Naive thymus-derived CD4-positive, alpha-beta T cell (primary cell): ENCODE data around the gene PSKH1. TPM values are rescaled to one million over a fixed set of nuclear protein-coding genes. Genes with fewer than 3 reads are reported as not detected.
A peak's percentile ranks its signal among the peaks of the same experiment; 100 is the strongest.

Experiments
- ATAC-seq: fragments of 150-1000 bp; cut with Tn5 transposase; 2 replicates; pipeline ENCODE4 v1.10.0; 2021; ENCODE audit warnings: mild to moderate bottlenecking, moderate library complexity
- CTCF ChIA-PET: fragments of 350-600 bp; sonication (Branson Sonifier 250); formaldehyde crosslinking; loops from one replicate; lab custom pipeline; 2021; ENCODE audit warnings: antibody characterized with exemption; lab: Charles Lee
- POLR2A ChIA-PET: fragments of 350-600 bp; sonication (Branson Sonifier 250); formaldehyde crosslinking; loops from one replicate; lab custom pipeline; 2021; ENCODE audit warnings: antibody characterized with exemption, inconsistent platforms; lab: Charles Lee
- DNase-seq, 9 donors: peaks; one replicate each; pipeline versions ENCODE4 v3.0.0 to v3.0.0-alpha.2; 2020 to 2022; ENCODE audit warnings: mixed read lengths in 1 of 9
- H3K27ac ChIP-seq: one replicate; pipeline ENCODE4 v1.7.0; 2013; ENCODE audit warnings: mild to moderate bottlenecking, low read depth, low read length, moderate library complexity
- H3K27me3 ChIP-seq, 2 donors: one replicate each; pipeline ENCODE4 v1.7.0; 2013; ENCODE audit warnings: low read length in 2 of 2, mild to moderate bottlenecking in 2 of 2, moderate library complexity in 2 of 2; ENCODE audit not compliant: control insufficient read depth in 2 of 2, insufficient read depth in 2 of 2
- H3K36me3 ChIP-seq, 3 experiments: 1 replicate in 2 of 3; 2 replicates in 1 of 3; pipeline ENCODE4 v1.7.0; 2013; ENCODE audit warnings: low read length in 3 of 3, mild to moderate bottlenecking in 3 of 3, moderate library complexity in 1 of 3; ENCODE audit not compliant: insufficient read depth in 3 of 3, control insufficient read depth in 2 of 3
- H3K4me1 ChIP-seq, 2 donors: one replicate each; pipeline ENCODE4 v1.7.0; 2013; ENCODE audit warnings: low read length in 2 of 2, mild to moderate bottlenecking in 2 of 2, moderate library complexity in 1 of 2; ENCODE audit not compliant: control insufficient read depth in 2 of 2, insufficient read depth in 2 of 2
- H3K4me3 ChIP-seq: 2 replicates; pipeline ENCODE4 v1.7.0; 2013; ENCODE audit warnings: mild to moderate bottlenecking, low read length
- H3K9me3 ChIP-seq, 3 experiments: 1 replicate in 2 of 3; 2 replicates in 1 of 3; pipeline ENCODE4 v1.7.0; 2013; ENCODE audit warnings: low read length in 3 of 3; ENCODE audit not compliant: control insufficient read depth in 2 of 3
- H3K27ac Mint-ChIP-seq, 9 donors: one replicate each; pipeline ENCODE4 v1.8.0; 2020 to 2022; ENCODE audit warnings: mixed read lengths in 9 of 9, mild to moderate bottlenecking in 8 of 9, moderate library complexity in 5 of 9, inconsistent platforms in 2 of 9
- H3K27me3 Mint-ChIP-seq, 5 donors: one replicate each; pipeline ENCODE4 v1.8.0; 2021 to 2022; ENCODE audit warnings: mixed read lengths in 5 of 5, mild to moderate bottlenecking in 1 of 5
- H3K36me3 Mint-ChIP-seq, 5 donors: one replicate each; pipeline ENCODE4 v1.8.0; 2020 to 2022; ENCODE audit warnings: mixed read lengths in 5 of 5, mild to moderate bottlenecking in 3 of 5, inconsistent platforms in 1 of 5
- H3K4me1 Mint-ChIP-seq, 7 donors: one replicate each; pipeline ENCODE4 v1.8.0; 2020 to 2022; ENCODE audit warnings: mixed read lengths in 7 of 7, mild to moderate bottlenecking in 3 of 7, inconsistent platforms in 1 of 7
- H3K4me3 Mint-ChIP-seq, 10 donors: one replicate each; pipeline ENCODE4 v1.8.0; 2020 to 2022; ENCODE audit warnings: mild to moderate bottlenecking in 10 of 10, mixed read lengths in 10 of 10, moderate library complexity in 6 of 10, inconsistent platforms in 2 of 10
- H3K9me3 Mint-ChIP-seq, 11 donors: one replicate each; pipeline ENCODE4 v1.8.0; 2020 to 2022; ENCODE audit warnings: mixed read lengths in 11 of 11, mild to moderate bottlenecking in 4 of 11, inconsistent platforms in 1 of 11, moderate library complexity in 1 of 11
- intact Hi-C, 2 donors: fragments of 100-400 bp; cut with micrococcal nuclease; formaldehyde crosslinking; loops; one replicate each; pipeline ENCODE4 v1.15.1; 2023
- polyA plus RNA-seq, 2 donors: library from polyadenylated mRNA; unstranded; fragments of 300-500 nt; fragmentation: Illumina TruSeq; gene quantifications; one replicate each; pipeline ENCODE4 v1.2.3, GENCODE V29; 2021
- total RNA-seq, 6 experiments: library from RNA in 5 of 6; stranded (reverse) in 5 of 6; gene quantifications; 1 replicate in 5 of 6; 2 replicates in 1 of 6; pipeline ENCODE4 v1.2.3 and lab custom pipeline; 2021 to 2026

PSKH1 gene
- total and polyA plus RNA-seq, 7 experiments from 2014 or later, result 18.0 to 34.0 (median 23.3) TPM

GRCh38 chr16:67881621-67882161 lies 11.4 kb upstream of the PSKH1 start:
- no peaks in the 10 kb centered on the region for H3K27me3 Mint-ChIP-seq
- H3K36me3 Mint-ChIP-seq, result peaks cover 0 to 61% (median 8%) of the 10 kb centered on the region in 5 donors
- CTCF ChIA-PET, result interaction anchor here (0.7 to 3.6 kb wide), 8 partner anchors 9 to 182 kb away, joined by 3 to 19 read pairs (median 3); partner anchors contain the start of gene EDC4
- no peak overlapping the region for H3K27ac Mint-ChIP-seq
- Histone ChIP-seq H3K27ac (no peak overlapping the region), H3K4me1 (no peaks in the 10 kb centered on the region), H3K27me3 (no peaks in the 10 kb centered on the region), H3K4me3 (no peak overlapping the region), H3K9me3 (no peaks in the 10 kb centered on the region), H3K36me3 (peaks cover 22 to 98% (median 57%) of the 10 kb centered on the region in 3 experiments)
- intact Hi-C loops, result no loop called here
- H3K4me3 Mint-ChIP-seq, result no peak overlapping the region
- DNase-seq (no peak), ATAC-seq (no peak)
- H3K4me1 Mint-ChIP-seq, result peaks cover 0 to 6% (median 0%) of the 10 kb centered on the region in 7 donors
- peaks cover 0 to 2% (median 0%) of the 10 kb centered on the region in 11 donors for H3K9me3 Mint-ChIP-seq
- POLR2A ChIA-PET, result interaction anchor here (0.6 to 1.7 kb wide), 4 partner anchors 8 to 30 kb away, joined by 3 to 7 read pairs (median 5); partner anchors contain the start of gene PSKH1

GRCh38 chr16:67882374-67883145 lies 10.5 kb upstream of the PSKH1 start:
- H3K4me3 Mint-ChIP-seq, result no peak overlapping the region

GRCh38 chr16:67883146-67883871 lies 9.7 kb upstream of the PSKH1 start:
- ChIA-PET CTCF (interaction anchor here (0.5 to 3.6 kb wide), 21 partner anchors 9 to 345 kb away, joined by 3 to 19 read pairs (median 6); partner anchors contain the start of gene PSKH1), POLR2A (interaction anchor here (0.6 to 1.8 kb wide), 7 partner anchors 9 to 322 kb away, joined by 3 to 7 read pairs (median 4); partner anchors contain the start of gene PSKH1)
- Mint-ChIP-seq H3K4me1 (peaks cover 0 to 6% (median 0%) of the 10 kb centered on the region in 7 donors), H3K27ac (peak overlapping the region in 5 of 9 donors; percentile 19 to 59 (median 42)), H3K9me3 (peaks cover 0 to 2% (median 0%) of the 10 kb centered on the region in 11 donors), H3K4me3 (no peak overlapping the region), H3K27me3 (no peaks in the 10 kb centered on the region), H3K36me3 (peaks cover 0 to 47% (median 8%) of the 10 kb centered on the region in 5 donors)
- H3K9me3 ChIP-seq, result no peaks in the 10 kb centered on the region
- no peak for DNase-seq
- H3K4me3 ChIP-seq, result no peak overlapping the region
- H3K4me1 ChIP-seq, result no peaks in the 10 kb centered on the region
- peaks cover 8 to 88% (median 43%) of the 10 kb centered on the region in 3 experiments for H3K36me3 ChIP-seq
- intact Hi-C loops, result loop anchor here (1.0 kb wide), 6 partner anchors 45 to 362 kb away; no protein-coding TSS in a partner anchor
- H3K27ac ChIP-seq, result no peak overlapping the region
- peak; percentile 3 for ATAC-seq
- no peaks in the 10 kb centered on the region for H3K27me3 ChIP-seq

More at GRCh38 chr16:67882374-67883145, 10.5 kb upstream of the PSKH1 start:
- no peak overlapping the region for H3K4me3 ChIP-seq
- intact Hi-C loops, result loop anchor here (1.0 kb wide), 6 partner anchors 46 to 361 kb away; no protein-coding TSS in a partner anchor
- ATAC-seq, result no peak
- ChIA-PET CTCF (interaction anchor here (0.6 to 3.6 kb wide), 18 partner anchors 9 to 346 kb away, joined by 3 to 19 read pairs (median 6); no protein-coding TSS in a partner anchor), POLR2A (interaction anchor here (0.9 to 1.8 kb wide), 4 partner anchors 9 to 159 kb away, joined by 3 to 7 read pairs (median 6); partner anchors contain the start of gene PSKH1)
- Mint-ChIP-seq H3K4me1 (peaks cover 0 to 6% (median 0%) of the 10 kb centered on the region in 7 donors), H3K36me3 (peaks cover 0 to 54% (median 8%) of the 10 kb centered on the region in 5 donors), H3K27ac (no peak overlapping the region), H3K27me3 (no peaks in the 10 kb centered on the region), H3K9me3 (peaks cover 0 to 2% (median 0%) of the 10 kb centered on the region in 11 donors)
- DNase-seq, result no peak
- H3K9me3 ChIP-seq, result no peaks in the 10 kb centered on the region
- no peaks in the 10 kb centered on the region for H3K4me1 ChIP-seq
- peaks cover 15 to 95% (median 50%) of the 10 kb centered on the region in 3 experiments for H3K36me3 ChIP-seq
- H3K27ac ChIP-seq, result no peak overlapping the region
- no peaks in the 10 kb centered on the region for H3K27me3 ChIP-seq

GRCh38 chr16:67883872-67884261 lies 9.2 kb upstream of the PSKH1 start:
- peak; percentile 62 to 83 (median 74) for DNase-seq
- Mint-ChIP-seq H3K27ac (peak overlapping the region in 4 of 9 donors; percentile 19 to 42 (median 36)), H3K4me1 (peaks cover 0 to 6% (median 0%) of the 10 kb centered on the region in 7 donors), H3K27me3 (no peaks in the 10 kb centered on the region), H3K4me3 (no peak overlapping the region), H3K9me3 (peaks cover 0 to 2% (median 0%) of the 10 kb centered on the region in 11 donors), H3K36me3 (peaks cover 0 to 42% (median 8%) of the 10 kb centered on the region in 5 donors)
- intact Hi-C loops, result loop anchor here (1.0 kb wide), 6 partner anchors 44 to 363 kb away; no protein-coding TSS in a partner anchor
- Histone ChIP-seq H3K36me3 (peaks cover 3 to 82% (median 37%) of the 10 kb centered on the region in 3 experiments), H3K9me3 (no peaks in the 10 kb centered on the region), H3K4me3 (no peak overlapping the region), H3K27ac (no peak overlapping the region), H3K4me1 (no peaks in the 10 kb centered on the region), H3K27me3 (no peaks in the 10 kb centered on the region)
- CTCF ChIA-PET, result interaction anchor here (0.5 to 3.6 kb wide), 23 partner anchors 9 to 611 kb away, joined by 3 to 19 read pairs (median 5); partner anchors contain the start of gene PSKH1
- ATAC-seq, result peak; percentile 84
- POLR2A ChIA-PET, result interaction anchor here (0.6 to 1.8 kb wide), 5 partner anchors 14 to 323 kb away, joined by 3 to 5 read pairs (median 4); no protein-coding TSS in a partner anchor

- Mint-ChIP-seq H3K4me3 (no peak within 1 kb of the TSS), H3K4me1 (peaks cover 0 to 6% (median 0%) of the 10 kb centered on the region in 7 donors), H3K36me3 (peaks cover 0 to 34% (median 8%) of the 10 kb centered on the region in 5 donors), H3K27ac (peak within 1 kb of the TSS in 5 of 9 donors; percentile 32 to 57 (median 41)), H3K9me3 (peaks cover 0 to 2% (median 0%) of the 10 kb centered on the region in 11 donors), H3K27me3 (no peaks in the 10 kb centered on the region)
- DNase-seq, result no peak
- intact Hi-C loops, result no loop called here
- CTCF ChIA-PET, result interaction anchor here (0.7 to 3.6 kb wide), 20 partner anchors 12 to 364 kb away, joined by 3 to 19 read pairs (median 6); no protein-coding TSS in a partner anchor
- H3K9me3 ChIP-seq, result no peaks in the 10 kb centered on the region
- no peak for ATAC-seq
- H3K36me3 ChIP-seq, result peaks cover 0 to 74% (median 34%) of the 10 kb centered on the region in 3 experiments
- H3K4me1 ChIP-seq, result no peaks in the 10 kb centered on the region
- H3K27me3 ChIP-seq, result no peaks in the 10 kb centered on the region
- POLR2A ChIA-PET, result interaction anchor here (0.5 to 1.8 kb wide), 4 partner anchors 51 to 163 kb away, joined by 3 to 5 read pairs (median 4); no protein-coding TSS in a partner anchor
- no peak within 1 kb of the TSS for H3K27ac ChIP-seq
- no peak within 1 kb of the TSS for H3K4me3 ChIP-seq
These were observed 8.4 kb upstream of the PSKH1 start, which contains the start of gene NRN1L for GRCh38 chr16:67884684-67885083. Gene NRN1L (plus strand): TSS chr16:67884885. CDS start chr16:67884904, 19 bp downstream.
